AG04450 (cell line): ENCODE measurements around the gene SLC12A8. TPM values are rescaled to one million over a fixed set of nuclear protein-coding genes. Genes with fewer than 3 reads are reported as not detected.

Source experiments
- CTCF ChIA-PET: fragments of 300-600, 350-600 bp; formaldehyde crosslinking; extraction: SDS; loops from one replicate; lab custom pipeline; 2022; ENCODE audit warnings: antibody characterized with exemption, inconsistent platforms; lab: Charles Lee
- POLR2A ChIA-PET: fragments of 350-600 bp; formaldehyde crosslinking; extraction: SDS; loops from one replicate; lab custom pipeline; 2021; ENCODE audit warnings: antibody characterized with exemption, inconsistent platforms; lab: Yijun Ruan, JAX
- DNase-seq: peaks from one replicate; pipeline ENCODE4 v3.0.0-alpha.2; 2011; ENCODE audit warnings: low read depth, low spot score
- H3K27ac ChIP-seq: one replicate; pipeline ENCODE4 v1.5.1; 2012; ENCODE audit warnings: low read depth, low read length, control low read depth
- H3K27me3 ChIP-seq: one replicate; pipeline ENCODE4 v1.6.0; 2012; ENCODE audit warnings: low read length; ENCODE audit not compliant: control insufficient read depth, insufficient read depth
- H3K4me3 ChIP-seq: 2 replicates; pipeline ENCODE4 v1.5.1; 2011; ENCODE audit warnings: mild to moderate bottlenecking, low read depth, low read length, control low read depth
- H3K9me3 ChIP-seq: 2 replicates; pipeline ENCODE4 v1.5.1; 2012; ENCODE audit warnings: low read length; ENCODE audit not compliant: control insufficient read depth, insufficient read depth
- polyA plus RNA-seq: library from polyadenylated mRNA; depleted of rRNA; stranded (reverse); fragments of >200 nt; gene quantifications from 2 replicates; pipeline ENCODE4 v1.2.3, GENCODE V29; 2011
- TF ChIP-seq, protein P1 (sequence below): IDR thresholded peaks from 2 replicates; pipeline ENCODE4 v1.5.1; 2011; ENCODE audit warnings: low read depth, low read length, control low read depth, inconsistent platforms

The SLC12A8 gene
- polyA plus RNA-seq, 1 experiment = 15.3 TPM

DNA sequence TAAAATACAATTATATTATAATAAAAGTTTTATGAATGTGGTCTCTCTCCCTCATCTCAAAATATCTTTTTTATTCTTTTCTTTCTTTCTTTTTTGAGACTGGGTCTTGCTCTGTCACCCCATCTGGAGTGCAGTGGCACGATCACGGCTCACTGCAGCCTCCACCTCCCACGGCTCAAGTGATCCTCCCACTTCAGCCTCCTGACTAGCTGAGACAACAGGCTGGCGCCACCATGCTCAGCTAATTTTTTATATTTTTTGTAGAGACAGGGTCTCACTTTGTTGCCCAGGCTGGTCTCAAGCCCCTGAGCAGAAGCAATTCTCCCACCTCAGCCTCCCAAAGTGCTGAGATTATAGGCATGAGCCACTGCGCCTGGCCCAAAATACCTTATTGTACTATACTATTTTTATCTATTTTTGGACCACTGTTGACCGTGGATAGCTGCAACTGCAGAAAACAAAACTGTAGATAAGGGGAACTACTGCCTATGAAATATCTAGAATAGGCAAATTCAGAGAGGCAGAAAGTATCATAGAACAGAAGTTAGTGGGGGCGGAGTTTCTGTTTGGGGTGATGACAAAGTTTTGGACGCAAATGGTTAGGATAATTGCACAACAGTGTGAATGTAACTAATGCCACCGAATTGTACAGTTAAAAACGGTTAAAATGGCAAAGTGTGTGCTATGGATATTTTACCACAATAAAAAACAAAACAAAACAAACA, 66.6 kb downstream of the SLC12A8 start:
- no peaks in the 10 kb centered on the region for H3K27me3 ChIP-seq
- no peak overlapping the region for H3K27ac ChIP-seq
- POLR2A ChIA-PET = interaction anchor here (1.0 to 1.9 kb wide), 2 partner anchors 16 to 20 kb away, joined by 3 to 5 read pairs; no protein-coding TSS in a partner anchor
- no peak overlapping the region for H3K4me3 ChIP-seq
- CTCF ChIA-PET = no interaction called here
- peaks cover 3% of the 10 kb centered on the region; the same call in 1 of the 2 replicates for H3K9me3 ChIP-seq
- TF ChIP-seq, protein P1, sequence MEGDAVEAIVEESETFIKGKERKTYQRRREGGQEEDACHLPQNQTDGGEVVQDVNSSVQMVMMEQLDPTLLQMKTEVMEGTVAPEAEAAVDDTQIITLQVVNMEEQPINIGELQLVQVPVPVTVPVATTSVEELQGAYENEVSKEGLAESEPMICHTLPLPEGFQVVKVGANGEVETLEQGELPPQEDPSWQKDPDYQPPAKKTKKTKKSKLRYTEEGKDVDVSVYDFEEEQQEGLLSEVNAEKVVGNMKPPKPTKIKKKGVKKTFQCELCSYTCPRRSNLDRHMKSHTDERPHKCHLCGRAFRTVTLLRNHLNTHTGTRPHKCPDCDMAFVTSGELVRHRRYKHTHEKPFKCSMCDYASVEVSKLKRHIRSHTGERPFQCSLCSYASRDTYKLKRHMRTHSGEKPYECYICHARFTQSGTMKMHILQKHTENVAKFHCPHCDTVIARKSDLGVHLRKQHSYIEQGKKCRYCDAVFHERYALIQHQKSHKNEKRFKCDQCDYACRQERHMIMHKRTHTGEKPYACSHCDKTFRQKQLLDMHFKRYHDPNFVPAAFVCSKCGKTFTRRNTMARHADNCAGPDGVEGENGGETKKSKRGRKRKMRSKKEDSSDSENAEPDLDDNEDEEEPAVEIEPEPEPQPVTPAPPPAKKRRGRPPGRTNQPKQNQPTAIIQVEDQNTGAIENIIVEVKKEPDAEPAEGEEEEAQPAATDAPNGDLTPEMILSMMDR = no peak
- no peak for DNase-seq

DNA sequence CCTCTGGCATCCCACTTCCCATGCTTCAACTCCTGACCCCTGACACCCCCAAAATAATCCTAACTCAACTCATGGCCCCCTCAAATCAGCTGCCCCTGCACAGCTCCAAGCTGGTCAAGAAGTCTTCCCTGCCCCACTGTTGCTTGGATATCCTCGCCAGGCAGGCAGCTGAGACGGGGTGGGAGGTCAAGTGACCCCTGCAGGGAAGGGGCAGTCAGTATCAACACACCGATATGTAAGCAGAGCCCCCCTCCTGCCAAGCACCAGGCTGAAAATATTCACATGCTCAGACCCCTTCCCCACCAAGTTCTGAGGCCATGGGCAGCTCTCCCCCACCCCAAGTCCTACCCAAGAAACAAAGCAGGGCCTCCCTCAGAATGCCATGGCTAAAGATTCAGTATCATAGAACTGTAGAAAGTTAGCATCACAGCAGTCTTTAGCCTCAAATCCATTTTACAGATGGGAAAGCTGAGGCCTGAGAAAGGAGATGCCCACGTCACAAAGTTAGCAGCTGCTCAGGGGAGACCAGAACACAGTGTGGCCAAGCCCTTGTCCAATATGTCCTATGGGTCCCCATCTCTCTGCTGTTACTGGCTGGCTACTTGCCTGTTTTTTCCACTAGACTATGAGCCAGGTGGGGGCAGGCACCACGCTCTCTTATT, 67.8 kb downstream of the SLC12A8 start:
- no peak for DNase-seq
- Histone ChIP-seq H3K4me3 (no peak overlapping the region), H3K27ac (no peak overlapping the region), H3K9me3 (peaks cover 3% of the 10 kb centered on the region; the same call in 1 of the 2 replicates), H3K27me3 (no peaks in the 10 kb centered on the region)
- TF ChIP-seq, protein P1 = no peak
- ChIA-PET POLR2A (interaction anchor here (1.9 kb wide), 1 partner anchor 15 kb away, joined by 5 read pairs; no protein-coding TSS in a partner anchor), CTCF (no interaction called here)

DNA sequence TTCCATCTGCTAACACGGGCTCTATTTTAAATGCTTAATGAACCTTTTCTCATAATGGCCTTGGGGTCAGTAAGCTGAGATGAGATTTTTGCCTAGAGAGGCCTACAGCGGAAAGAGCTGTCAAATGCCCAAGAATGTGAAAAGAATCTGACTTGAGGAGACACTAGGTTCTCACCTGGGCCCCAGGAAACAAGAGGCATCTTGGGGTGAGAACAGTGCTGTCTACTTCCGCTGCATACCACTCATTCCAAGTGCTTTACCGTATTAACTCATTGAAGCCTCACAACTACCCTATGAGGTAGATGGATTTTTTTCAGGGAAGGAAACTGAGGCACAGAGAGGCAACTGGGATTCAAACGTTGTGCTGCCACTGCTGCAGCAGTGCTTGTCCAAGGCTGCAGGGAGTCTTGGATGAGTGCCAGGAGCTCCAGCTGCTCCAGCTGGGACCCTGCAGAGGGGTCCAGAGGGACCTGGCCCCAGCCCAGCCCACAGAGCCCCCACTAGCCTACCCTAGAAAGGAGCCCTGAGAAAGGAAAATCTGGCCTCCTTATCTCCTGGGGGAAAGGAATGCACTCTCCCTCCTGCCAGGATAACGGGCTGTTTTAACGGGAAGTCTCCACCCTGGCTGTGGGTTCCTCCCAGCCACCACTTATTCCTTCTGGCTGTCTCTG, 68.4 kb downstream of the SLC12A8 start:
- Histone ChIP-seq H3K9me3 (peaks cover 3% of the 10 kb centered on the region; the same call in 1 of the 2 replicates), H3K27ac (no peak overlapping the region), H3K4me3 (no peak overlapping the region), H3K27me3 (no peaks in the 10 kb centered on the region)
- TF ChIP-seq, protein P1 = no peak
- POLR2A ChIA-PET = no interaction called here
- CTCF ChIA-PET = interaction anchor here (1.9 kb wide), 1 partner anchor 294 kb away, joined by 4 read pairs; no protein-coding TSS in a partner anchor
- DNase-seq = no peak

DNA sequence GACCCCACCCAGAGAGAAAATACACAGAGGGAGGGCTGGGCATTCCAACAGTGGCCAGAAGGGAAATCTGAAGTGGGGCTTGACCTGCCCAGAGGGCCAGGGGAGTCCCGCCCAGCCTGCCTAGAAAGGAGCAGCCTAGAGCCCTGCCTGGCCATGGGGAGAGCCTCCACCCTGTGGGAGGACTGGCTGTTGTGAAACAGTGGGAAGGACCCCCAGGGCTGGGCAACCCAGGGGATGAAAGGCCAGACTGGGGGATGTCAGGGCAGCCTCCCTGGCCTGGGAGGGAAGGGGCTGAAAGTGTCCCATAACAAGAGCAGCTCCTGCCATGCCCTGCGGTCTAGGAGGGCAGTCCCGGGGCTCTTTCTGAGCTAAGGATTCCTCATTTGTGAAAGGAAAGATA, 69.0 kb downstream of the SLC12A8 start:
- Histone ChIP-seq H3K27ac (no peak overlapping the region), H3K9me3 (peaks cover 3% of the 10 kb centered on the region; the same call in 1 of the 2 replicates), H3K4me3 (no peak overlapping the region), H3K27me3 (no peaks in the 10 kb centered on the region)
- ChIA-PET CTCF (interaction anchor here (1.9 kb wide), 1 partner anchor 295 kb away, joined by 4 read pairs; no protein-coding TSS in a partner anchor), POLR2A (no interaction called here)
- TF ChIP-seq, protein P1 = no peak
- no peak for DNase-seq
